HepG2 (cell line): Measurements from ENCODE around the gene ABCC3. TPM values are rescaled to one million over a fixed set of nuclear protein-coding genes. Genes with fewer than 3 reads are reported as not detected.

Experiments used
- ATAC-seq: fragments of 200-7000 bp; cut with Tn5 transposase; 3 replicates; pipeline ENCODE4 v1.9.1; 2020; ENCODE audit warnings: mild to moderate bottlenecking, moderate library complexity
- BruUV-seq: library from RNA; stranded (reverse); fragments of 400-500 nt; replicated peaks from 2 replicates; lab custom pipeline; 2021; lab: Mats Ljungman, UMichigan
- CTCF ChIA-PET: fragments of 300-600 bp; formaldehyde crosslinking; extraction: SDS; loops from one replicate; lab custom pipeline; 2021; ENCODE audit warnings: low total read pairs, inconsistent platforms, low intra/inter-chr PET ratio; lab: Yijun Ruan, JAX
- POLR2A ChIA-PET: fragments of 350-600 bp; sonication (Branson Sonifier 250); formaldehyde crosslinking; loops from one replicate; lab custom pipeline; 2020; ENCODE audit warnings: antibody characterized with exemption, inconsistent platforms; lab: Yijun Ruan, JAX
- DNase-seq: peaks from one replicate; pipeline ENCODE4 v3.0.0-alpha.2; 2015; ENCODE audit warnings: low spot score
- FAIRE-seq: peaks from 3 replicates; lab custom pipeline; 2011; peaks lifted over from hg19 to GRCh38; lab: Jason Lieb, UNC
- H2AFZ ChIP-seq: one replicate; pipeline ENCODE4 v1.6.1; 2011; ENCODE audit warnings: low read length, inconsistent platforms
- H3K27ac ChIP-seq: fragments of 300-600 bp; 3 replicates; pipeline ENCODE4 v1.8.0; 2011; ENCODE audit warnings: mixed run types, mild to moderate bottlenecking, mixed read lengths, low read length, inconsistent platforms; ENCODE audit not compliant: insufficient read depth; ENCODE audit errors: extremely low read length
- H3K27me3 ChIP-seq, 2 experiments: fragments of 200-600 bp in 1 of 2; 2 replicates in 1 of 2; 3 replicates in 1 of 2; pipeline versions ENCODE4 v1.6.0 to v1.8.0; 2011; ENCODE audit warnings: low read length in 2 of 2, mild to moderate bottlenecking in 2 of 2, moderate library complexity in 2 of 2, inconsistent platforms in 1 of 2; ENCODE audit not compliant: insufficient read depth in 2 of 2, control insufficient read depth in 1 of 2
- H3K36me3 ChIP-seq, 2 experiments: fragments of 200-600 bp in 1 of 2; replicated peaks in 1 of 2; 2 replicates in 1 of 2; 3 replicates in 1 of 2; pipeline versions ENCODE4 v1.5.1 to v1.8.0; 2011; ENCODE audit warnings: low read length in 2 of 2, inconsistent platforms in 1 of 2; ENCODE audit not compliant: insufficient read depth in 2 of 2, control insufficient read depth in 1 of 2
- H3K4me1 ChIP-seq: 2 replicates; pipeline ENCODE4 v1.5.1; 2012; ENCODE audit warnings: low read length, inconsistent platforms; ENCODE audit not compliant: insufficient read depth
- H3K4me2 ChIP-seq: 2 replicates; pipeline ENCODE4 v1.6.0; 2011; ENCODE audit warnings: low read depth, low read length, inconsistent platforms
- H3K4me3 ChIP-seq, 3 experiments: fragments of 200-600 bp in 1 of 3; sonication (generic), shearing (Covaris generic) in 1 of 3; replicated peaks in 1 of 3; 2 replicates each; pipeline ENCODE4 v1.5.1; 2011 to 2016; ENCODE audit warnings: low read length in 3 of 3, inconsistent platforms in 2 of 3, low read depth in 2 of 3, mild to moderate bottlenecking in 2 of 3, control low read depth in 1 of 3, mixed read lengths in 1 of 3; ENCODE audit not compliant: insufficient read depth in 1 of 3
- H3K79me2 ChIP-seq: one replicate; pipeline ENCODE4 v1.6.1; 2011; ENCODE audit warnings: low read length, inconsistent platforms; ENCODE audit not compliant: insufficient read depth
- H3K9ac ChIP-seq: 2 replicates; pipeline ENCODE4 v1.6.0; 2011; ENCODE audit warnings: mild to moderate bottlenecking, low read depth, low read length, inconsistent platforms; ENCODE audit not compliant: insufficient read depth
- H3K9me3 ChIP-seq: 2 replicates; pipeline ENCODE4 v1.5.1; 2012; ENCODE audit warnings: mild to moderate bottlenecking, low read length
- H4K20me1 ChIP-seq: 2 replicates; pipeline ENCODE4 v1.6.0; 2011; ENCODE audit warnings: inconsistent platforms, mild to moderate bottlenecking, low read length, moderate library complexity; ENCODE audit not compliant: insufficient read depth
- CCDC6 ChIP-seq: sonication (generic); formaldehyde crosslinking; IDR thresholded peaks from 2 replicates; pipeline ENCODE4 v1.8.1; 2022; ENCODE audit warnings: mild to moderate bottlenecking, missing genetic modification reagents, moderate library complexity
- CENPX ChIP-seq: sonication (generic); formaldehyde crosslinking; IDR thresholded peaks from 2 replicates; pipeline ENCODE4 v1.9.0; 2021; ENCODE audit warnings: mild to moderate bottlenecking, missing genetic modification reagents, moderate library complexity
- EZH2 ChIP-seq: conservative IDR thresholded peaks from 2 replicates; pipeline ENCODE4 v1.6.1; 2012; ENCODE audit warnings: mild to moderate bottlenecking, low read depth, low read length, moderate library complexity
- GABPB1 ChIP-seq: IDR thresholded peaks from 2 replicates; pipeline ENCODE4 v1.6.1; 2016; ENCODE audit warnings: mild to moderate bottlenecking, missing genetic modification reagents, moderate library complexity, missing compliant biosample characterization
- HNRNPUL1 ChIP-seq: fragments of 200-400 bp; formaldehyde crosslinking; IDR thresholded peaks from 2 replicates; pipeline ENCODE4 v1.6.1; 2017; ENCODE audit warnings: low read depth, mild to moderate bottlenecking, low read length, moderate library complexity
- MAFG ChIP-seq: sonication (generic); formaldehyde crosslinking; IDR thresholded peaks from 2 replicates; pipeline ENCODE4 v1.5.1; 2020; ENCODE audit warnings: mild to moderate bottlenecking, missing genetic modification reagents
- MLLT10 ChIP-seq: sonication (generic); formaldehyde crosslinking; IDR thresholded peaks from 2 replicates; pipeline ENCODE4 v1.4.0; 2020; ENCODE audit warnings: missing genetic modification reagents
- POGZ ChIP-seq: sonication (generic); formaldehyde crosslinking; IDR thresholded peaks from 2 replicates; pipeline ENCODE4 v1.4.0; 2020; ENCODE audit warnings: mild to moderate bottlenecking, missing genetic modification reagents
- SATB2 ChIP-seq: sonication (generic); formaldehyde crosslinking; IDR thresholded peaks from 2 replicates; pipeline ENCODE4 v1.5.0; 2020; ENCODE audit warnings: missing genetic modification reagents
- TCF7L2 ChIP-seq: IDR thresholded peaks from 2 replicates; pipeline ENCODE4 v1.6.1; 2011; ENCODE audit warnings: mild to moderate bottlenecking, low read depth, low read length, moderate library complexity
- ZBTB3 ChIP-seq: sonication (generic); formaldehyde crosslinking; IDR thresholded peaks from 2 replicates; pipeline ENCODE4 v1.4.0; 2020; ENCODE audit warnings: low read depth, mild to moderate bottlenecking, moderate library complexity, missing genetic modification reagents, borderline replicate concordance
- ZNF570 ChIP-seq: sonication (generic); formaldehyde crosslinking; IDR thresholded peaks from 2 replicates; pipeline ENCODE4 v1.4.0; 2020; ENCODE audit warnings: mild to moderate bottlenecking, missing genetic modification reagents, borderline replicate concordance
- whole genome bisulfite sequencing: methylation state at CpG from one replicate; pipeline ENCODE4 v1.1.6; 2017; ENCODE audit warnings: low lambda C conversion rate; 5-methylcytosine and 5-hydroxymethylcytosine counted together
- in situ Hi-C: cut with HindIII; loops from 2 replicates; pipeline ENCODE4 v1.10.0; 2017; ENCODE audit warnings: low pct_unique_long_range_greater_than_20kb; ENCODE audit not compliant: extremely low pct_ligation_motif_present
- intact Hi-C: fragments of 100-400 bp; cut with micrococcal nuclease; formaldehyde crosslinking; loops from one replicate; pipeline ENCODE4 v1.10.0; 2022; ENCODE audit not compliant: unreplicated experiment
- polyA plus RNA-seq, 8 experiments: library from polyadenylated mRNA; depleted of rRNA in 3 of 8; stranded (reverse) in 7 of 8; unstranded in 1 of 8; fragments of >200 nt; fragmentation: Illumina TruSeq in 4 of 8; extraction: Trizol in 4 of 8; gene quantifications; 2 replicates each; pipeline versions ENCODE4 v1.2.1 to v1.2.3, GENCODE V29; 2011 to 2016; ENCODE audit warnings: low read depth in 4 of 8, missing spikeins in 1 of 8, mixed read lengths in 1 of 8; ENCODE audit not compliant: insufficient read depth in 1 of 8
- total RNA-seq, 5 experiments: library from RNA; depleted of rRNA; stranded (reverse); fragments of >200 nt; fragmentation: Illumina TruSeq; extraction: Trizol; gene quantifications; 2 replicates each; pipeline ENCODE4 v1.2.3, GENCODE V29; 2016; ENCODE audit warnings: low read depth in 1 of 5
- TF ChIP-seq, protein P1 (sequence below): sonication (generic); formaldehyde crosslinking; IDR thresholded peaks from 2 replicates; pipeline ENCODE4 v1.9.0; 2021; ENCODE audit warnings: missing genetic modification reagents, borderline replicate concordance
- TF ChIP-seq, protein P2 (sequence below): sonication (generic); formaldehyde crosslinking; IDR thresholded peaks from 2 replicates; pipeline ENCODE4 v1.8.0; 2022; ENCODE audit warnings: low read depth, missing genetic modification reagents

ABCC3 gene
- total and polyA plus RNA-seq, 2 of the 13 experiments (the other 11 are each of a cell fraction or from before 2014, with no cell fraction given): 25.2 to 50.7 TPM

DNA sequence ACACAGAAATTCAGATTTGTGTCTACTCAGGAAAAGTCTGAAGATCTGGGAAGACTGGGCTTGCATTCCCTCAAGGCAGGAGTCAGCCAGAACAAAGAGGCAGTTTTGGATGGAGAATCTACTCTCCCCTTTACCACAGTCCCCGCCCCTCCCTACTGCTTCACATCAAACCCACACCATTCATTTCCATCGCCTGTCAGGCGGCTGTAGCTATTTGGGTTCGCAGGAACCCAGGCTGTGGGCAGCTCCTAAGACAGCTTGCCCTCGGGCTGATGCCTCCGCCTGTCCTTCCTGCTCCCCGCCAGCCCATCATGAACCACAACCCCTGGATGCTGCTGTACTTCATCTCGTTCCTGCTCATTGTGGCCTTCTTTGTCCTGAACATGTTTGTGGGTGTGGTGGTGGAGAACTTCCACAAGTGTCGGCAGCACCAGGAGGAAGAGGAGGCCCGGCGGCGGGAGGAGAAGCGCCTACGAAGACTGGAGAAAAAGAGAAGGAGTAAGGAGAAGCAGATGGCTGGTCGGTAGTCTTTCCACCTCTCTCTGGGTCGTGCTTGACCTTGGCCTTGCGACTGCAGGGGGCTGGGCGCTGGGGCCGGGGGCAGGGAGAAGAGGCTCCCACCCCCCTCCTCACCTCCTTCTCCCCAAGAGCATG is 27.0 kb upstream of the ABCC3 start:
- POLR2A ChIA-PET: no interaction called here
- intact Hi-C loops (no loop called here), in situ Hi-C loops (no loop called here)
- H3K4me2 ChIP-seq: no peak overlapping the region
- no peaks in the 10 kb centered on the region for H4K20me1 ChIP-seq
- H3K27me3 ChIP-seq: peaks cover 29 to 96% of the 10 kb centered on the region in 2 experiments; a peak in 4 of 5 replicates
- FAIRE-seq: no peak
- no peaks in the 10 kb centered on the region for H3K9me3 ChIP-seq
- no peak overlapping the region for H3K9ac ChIP-seq
- CTCF ChIA-PET: no interaction called here
- no peak for DNase-seq
- WGBS: 31% methylated on average over 19 of the region's 19 CpGs
- H3K27ac ChIP-seq: no peak overlapping the region
- ATAC-seq: no peak
- peaks cover 4% of the 10 kb centered on the region for H3K4me1 ChIP-seq
- H2AFZ ChIP-seq: no peak overlapping the region
- peak; percentile 55; the same call in 1 of the 2 replicates for TF ChIP-seq EZH2
- TF ChIP-seq MAFG (CRISPR knock-in tag): no peak
- H3K4me3 ChIP-seq: no peak overlapping the region
- no peaks in the 10 kb centered on the region for H3K79me2 ChIP-seq
- no TSS peak for BruUV-seq
- H3K36me3 ChIP-seq: no peaks in the 10 kb centered on the region

DNA sequence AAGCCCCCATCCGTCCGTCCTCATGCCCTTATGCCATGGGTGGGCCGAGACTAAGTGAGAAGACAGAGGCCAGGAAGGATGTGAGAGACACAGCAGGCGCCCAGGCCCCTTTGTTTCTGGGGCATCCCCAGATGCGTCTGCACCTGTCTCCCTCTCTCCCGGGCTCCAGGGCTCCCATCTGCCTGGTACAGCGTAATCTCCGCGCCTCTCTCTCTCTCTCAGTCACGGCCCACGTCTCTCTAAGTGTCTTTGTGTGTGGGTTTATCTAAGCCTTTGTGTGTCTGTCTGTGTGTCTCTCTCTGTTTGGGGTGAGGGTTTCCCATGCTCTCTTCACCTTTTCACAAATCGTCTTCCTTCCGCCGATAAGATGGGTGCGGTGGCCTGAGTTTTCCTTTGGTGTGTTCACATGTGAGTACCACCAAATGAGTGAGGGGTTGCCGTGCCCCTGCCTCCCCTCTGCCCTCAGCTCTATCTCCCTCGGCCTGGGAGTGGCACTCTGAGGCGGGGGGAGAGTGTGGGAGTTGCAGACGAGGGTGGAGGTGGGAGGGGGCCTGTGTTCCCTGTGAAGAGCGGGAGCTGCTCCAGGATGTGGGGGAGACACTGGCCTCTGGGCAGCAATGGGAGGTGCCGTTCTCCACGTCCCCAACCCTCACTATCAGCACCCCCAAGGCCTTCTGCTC is 25.8 kb upstream of the ABCC3 start:
- H3K4me2 ChIP-seq: no peak overlapping the region
- in situ Hi-C loops (no loop called here), intact Hi-C loops (no loop called here)
- peaks cover 9% of the 10 kb centered on the region for H3K4me1 ChIP-seq
- no peaks in the 10 kb centered on the region for H3K9me3 ChIP-seq
- H3K79me2 ChIP-seq: no peaks in the 10 kb centered on the region
- no peak overlapping the region for H3K4me3 ChIP-seq
- no peak overlapping the region for H3K27ac ChIP-seq
- ChIA-PET POLR2A (no interaction called here), CTCF (no interaction called here)
- DNase-seq (no peak), FAIRE-seq (no peak), ATAC-seq (no peak)
- WGBS: 27% methylated on average over 21 of the region's 22 CpGs
- H3K9ac ChIP-seq: no peak overlapping the region
- H3K27me3 ChIP-seq: peaks cover 33 to 93% of the 10 kb centered on the region in 2 experiments; a peak in 4 of 5 replicates
- BruUV-seq: no TSS peak
- H4K20me1 ChIP-seq: no peaks in the 10 kb centered on the region
- no peaks in the 10 kb centered on the region for H3K36me3 ChIP-seq
- no peak overlapping the region for H2AFZ ChIP-seq
- TF ChIP-seq ZBTB3 (CRISPR knock-in tag) (no peak), HNRNPUL1 (no peak), TCF7L2 (no peak), ZNF570 (CRISPR knock-in tag) (no peak), SATB2 (no peak), MLLT10 (CRISPR knock-in tag) (no peak), CCDC6 (CRISPR knock-in tag) (no peak), GABPB1 (CRISPR knock-in tag) (no peak), POGZ (no peak), CENPX (CRISPR knock-in tag) (no peak)
- TF ChIP-seq, protein P1, sequence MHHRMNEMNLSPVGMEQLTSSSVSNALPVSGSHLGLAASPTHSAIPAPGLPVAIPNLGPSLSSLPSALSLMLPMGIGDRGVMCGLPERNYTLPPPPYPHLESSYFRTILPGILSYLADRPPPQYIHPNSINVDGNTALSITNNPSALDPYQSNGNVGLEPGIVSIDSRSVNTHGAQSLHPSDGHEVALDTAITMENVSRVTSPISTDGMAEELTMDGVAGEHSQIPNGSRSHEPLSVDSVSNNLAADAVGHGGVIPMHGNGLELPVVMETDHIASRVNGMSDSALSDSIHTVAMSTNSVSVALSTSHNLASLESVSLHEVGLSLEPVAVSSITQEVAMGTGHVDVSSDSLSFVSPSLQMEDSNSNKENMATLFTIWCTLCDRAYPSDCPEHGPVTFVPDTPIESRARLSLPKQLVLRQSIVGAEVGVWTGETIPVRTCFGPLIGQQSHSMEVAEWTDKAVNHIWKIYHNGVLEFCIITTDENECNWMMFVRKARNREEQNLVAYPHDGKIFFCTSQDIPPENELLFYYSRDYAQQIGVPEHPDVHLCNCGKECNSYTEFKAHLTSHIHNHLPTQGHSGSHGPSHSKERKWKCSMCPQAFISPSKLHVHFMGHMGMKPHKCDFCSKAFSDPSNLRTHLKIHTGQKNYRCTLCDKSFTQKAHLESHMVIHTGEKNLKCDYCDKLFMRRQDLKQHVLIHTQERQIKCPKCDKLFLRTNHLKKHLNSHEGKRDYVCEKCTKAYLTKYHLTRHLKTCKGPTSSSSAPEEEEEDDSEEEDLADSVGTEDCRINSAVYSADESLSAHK (CRISPR knock-in tag): no peak
- TF ChIP-seq, protein P2, sequence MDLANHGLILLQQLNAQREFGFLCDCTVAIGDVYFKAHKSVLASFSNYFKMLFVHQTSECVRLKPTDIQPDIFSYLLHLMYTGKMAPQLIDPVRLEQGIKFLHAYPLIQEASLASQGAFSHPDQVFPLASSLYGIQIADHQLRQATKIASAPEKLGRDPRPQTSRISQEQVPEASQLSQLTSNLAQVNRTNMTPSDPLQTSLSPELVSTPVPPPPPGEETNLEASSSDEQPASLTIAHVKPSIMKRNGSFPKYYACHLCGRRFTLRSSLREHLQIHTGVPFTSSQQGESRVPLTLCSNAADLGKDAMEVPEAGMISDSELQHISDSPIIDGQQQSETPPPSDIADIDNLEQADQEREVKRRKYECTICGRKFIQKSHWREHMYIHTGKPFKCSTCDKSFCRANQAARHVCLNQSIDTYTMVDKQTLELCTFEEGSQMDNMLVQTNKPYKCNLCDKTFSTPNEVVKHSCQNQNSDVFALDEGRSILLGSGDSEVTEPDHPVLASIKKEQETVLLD: no peak
